Neural crest cell (in vitro differentiated cells): ENCODE results near the gene R3HDM4. TPM values are rescaled to one million over a fixed set of nuclear protein-coding genes. Genes with fewer than 3 reads are reported as not detected.

Experiments used
- DNase-seq: peaks from one replicate; pipeline ENCODE4 v3.0.0; 2021; ENCODE audit warnings: low read depth, mixed read lengths, low spot score
- H3K27ac Mint-ChIP-seq: one replicate; pipeline ENCODE4 v1.8.0; 2021; ENCODE audit warnings: mild to moderate bottlenecking, mixed read lengths; ENCODE audit not compliant: unreplicated experiment
- H3K27me3 Mint-ChIP-seq: 2 replicates; pipeline ENCODE4 v1.8.0; 2021; ENCODE audit warnings: low read depth, mild to moderate bottlenecking, mixed read lengths
- H3K36me3 Mint-ChIP-seq: 2 replicates; pipeline ENCODE4 v1.8.0; 2021; ENCODE audit warnings: low read depth, mild to moderate bottlenecking, mixed read lengths
- H3K4me1 Mint-ChIP-seq: 2 replicates; pipeline ENCODE4 v1.8.0; 2021; ENCODE audit warnings: mixed read lengths
- H3K4me3 Mint-ChIP-seq: one replicate; pipeline ENCODE4 v1.8.0; 2021; ENCODE audit warnings: mild to moderate bottlenecking, mixed read lengths
- H3K9me3 Mint-ChIP-seq: 2 replicates; pipeline ENCODE4 v1.8.0; 2021; ENCODE audit warnings: mixed read lengths
- total RNA-seq: library from RNA; stranded (reverse); gene quantifications from 2 replicates; pipeline ENCODE4 v1.2.1, GENCODE V29; 2021
- TF ChIP-seq, protein P1 (sequence below): fragments of 200-600 bp; sonication (generic); conservative IDR thresholded peaks from 2 replicates; pipeline ENCODE4 v1.5.0; 2021; ENCODE audit warnings: antibody characterized with exemption, mild to moderate bottlenecking

Gene R3HDM4
- total RNA-seq, 1 donor from 2014 or later, result 50.9 TPM

DNA sequence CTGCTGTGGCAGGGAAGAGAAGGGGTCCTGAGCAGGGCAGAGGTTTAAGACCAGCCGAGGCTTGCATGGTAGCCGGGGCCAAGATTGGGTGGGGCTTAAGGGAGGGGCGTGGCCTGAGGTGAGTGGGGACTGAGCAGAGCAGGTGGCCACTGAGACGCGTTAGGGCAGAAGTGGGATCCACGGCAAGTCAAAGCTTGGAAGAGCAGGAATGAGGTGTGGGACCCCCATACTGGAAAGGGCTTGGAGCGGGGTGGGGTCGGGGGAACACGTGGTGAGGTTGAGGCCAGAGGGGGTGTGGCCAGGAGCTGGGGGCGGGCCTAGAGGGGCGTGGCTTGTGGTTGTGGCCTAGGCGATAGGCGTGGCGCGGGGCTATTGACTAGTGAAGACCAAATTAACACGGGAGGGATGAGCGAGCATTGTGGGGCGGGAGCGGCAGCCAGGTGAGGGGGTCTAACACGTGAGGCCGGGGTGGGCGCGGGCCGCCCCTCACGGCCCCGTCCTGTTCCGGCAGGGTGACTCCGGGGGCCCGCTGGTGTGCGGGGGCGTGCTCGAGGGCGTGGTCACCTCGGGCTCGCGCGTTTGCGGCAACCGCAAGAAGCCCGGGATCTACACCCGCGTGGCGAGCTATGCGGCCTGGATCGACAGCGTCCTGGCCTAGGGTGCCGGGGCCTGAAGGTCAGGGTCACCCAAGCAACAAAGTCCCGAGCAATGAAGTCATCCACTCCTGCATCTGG, 50.3 kb downstream of the R3HDM4 start:
- Mint-ChIP-seq H3K36me3 (peaks cover 4% of the 10 kb centered on the region), H3K27me3 (peaks cover 64% of the 10 kb centered on the region), H3K4me1 (peaks cover 11% of the 10 kb centered on the region), H3K9me3 (no peaks in the 10 kb centered on the region), H3K4me3 (peak overlapping the region; percentile 57), H3K27ac (no peak overlapping the region)
- TF ChIP-seq, protein P1, sequence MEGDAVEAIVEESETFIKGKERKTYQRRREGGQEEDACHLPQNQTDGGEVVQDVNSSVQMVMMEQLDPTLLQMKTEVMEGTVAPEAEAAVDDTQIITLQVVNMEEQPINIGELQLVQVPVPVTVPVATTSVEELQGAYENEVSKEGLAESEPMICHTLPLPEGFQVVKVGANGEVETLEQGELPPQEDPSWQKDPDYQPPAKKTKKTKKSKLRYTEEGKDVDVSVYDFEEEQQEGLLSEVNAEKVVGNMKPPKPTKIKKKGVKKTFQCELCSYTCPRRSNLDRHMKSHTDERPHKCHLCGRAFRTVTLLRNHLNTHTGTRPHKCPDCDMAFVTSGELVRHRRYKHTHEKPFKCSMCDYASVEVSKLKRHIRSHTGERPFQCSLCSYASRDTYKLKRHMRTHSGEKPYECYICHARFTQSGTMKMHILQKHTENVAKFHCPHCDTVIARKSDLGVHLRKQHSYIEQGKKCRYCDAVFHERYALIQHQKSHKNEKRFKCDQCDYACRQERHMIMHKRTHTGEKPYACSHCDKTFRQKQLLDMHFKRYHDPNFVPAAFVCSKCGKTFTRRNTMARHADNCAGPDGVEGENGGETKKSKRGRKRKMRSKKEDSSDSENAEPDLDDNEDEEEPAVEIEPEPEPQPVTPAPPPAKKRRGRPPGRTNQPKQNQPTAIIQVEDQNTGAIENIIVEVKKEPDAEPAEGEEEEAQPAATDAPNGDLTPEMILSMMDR, result no peak
- DNase-seq, result peak; percentile 60

DNA sequence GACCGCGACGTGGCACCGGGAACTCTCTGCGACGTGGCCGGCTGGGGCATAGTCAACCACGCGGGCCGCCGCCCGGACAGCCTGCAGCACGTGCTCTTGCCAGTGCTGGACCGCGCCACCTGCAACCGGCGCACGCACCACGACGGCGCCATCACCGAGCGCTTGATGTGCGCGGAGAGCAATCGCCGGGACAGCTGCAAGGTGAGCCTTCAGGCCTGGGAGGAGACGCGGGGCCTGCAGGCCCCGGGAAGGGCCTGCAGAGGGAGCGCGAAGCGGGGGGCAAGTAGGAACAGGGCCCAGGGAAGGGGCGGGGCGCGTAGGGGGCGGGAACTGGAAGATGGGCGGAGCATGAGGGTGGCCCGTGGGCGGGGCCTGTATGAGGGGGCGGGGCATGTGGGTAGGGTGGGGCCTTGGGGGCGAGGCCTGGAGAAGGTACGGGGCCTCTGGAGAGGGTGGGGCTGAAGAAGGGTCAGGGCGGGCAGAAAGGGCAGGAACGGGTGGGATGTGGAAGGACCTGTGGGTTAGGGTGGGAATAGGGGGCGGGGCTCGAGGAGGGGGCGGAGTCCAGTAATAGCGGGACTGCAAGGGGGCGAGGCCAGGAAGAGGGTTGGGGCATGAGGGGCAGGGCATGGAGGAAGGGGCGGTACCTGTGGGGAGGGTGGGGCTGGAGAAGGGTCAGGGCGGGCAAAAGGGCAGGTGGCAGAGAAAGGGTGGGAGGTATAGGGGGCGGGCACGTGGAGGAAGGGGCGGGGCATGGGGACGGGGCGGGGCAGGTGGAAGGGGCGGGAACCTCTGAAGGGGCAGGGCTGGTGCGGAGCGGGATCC, 51.1 kb downstream of the R3HDM4 start:
- DNase-seq, result peak; percentile 44
- Mint-ChIP-seq H3K4me3 (no peak overlapping the region), H3K36me3 (no peaks in the 10 kb centered on the region), H3K4me1 (peaks cover 7% of the 10 kb centered on the region), H3K27ac (no peak overlapping the region), H3K27me3 (peaks cover 65% of the 10 kb centered on the region), H3K9me3 (no peaks in the 10 kb centered on the region)
- TF ChIP-seq, protein P1, result peak; percentile 21

DNA sequence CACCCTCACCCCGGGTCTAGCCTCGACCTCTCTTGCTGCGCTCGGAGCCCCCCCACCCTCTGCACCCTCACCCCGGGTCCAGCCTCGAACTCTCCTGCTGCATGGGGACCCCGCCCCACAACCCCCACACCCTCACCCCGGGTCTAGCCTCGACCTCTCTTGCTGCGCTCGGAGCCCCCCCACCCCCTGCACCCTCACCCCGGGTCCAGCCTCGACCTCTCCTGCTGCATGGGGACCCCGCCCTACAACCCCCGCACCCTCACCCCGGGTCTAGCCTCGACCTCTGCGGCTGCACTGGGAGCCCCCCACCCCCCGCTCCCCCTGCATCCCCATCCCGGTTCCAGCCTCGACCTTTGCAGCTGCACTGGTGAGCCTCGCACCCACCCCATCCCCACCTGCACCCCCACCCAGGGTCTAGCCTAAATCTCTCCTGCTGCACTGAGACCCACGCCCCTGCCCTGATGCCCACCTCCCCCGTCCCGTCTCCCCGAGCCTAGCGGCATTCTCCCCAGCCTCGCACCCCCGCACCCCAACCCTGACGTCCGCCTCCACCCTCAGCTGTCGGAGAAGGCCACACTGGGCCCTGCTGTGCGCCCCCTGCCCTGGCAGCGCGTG, 51.8 kb downstream of the R3HDM4 start:
- TF ChIP-seq, protein P1, result no peak
- H3K27me3 Mint-ChIP-seq, result peaks cover 67% of the 10 kb centered on the region
- no peak overlapping the region for H3K4me3 Mint-ChIP-seq
- H3K27ac Mint-ChIP-seq, result no peak overlapping the region
- peaks cover 7% of the 10 kb centered on the region for H3K4me1 Mint-ChIP-seq
- DNase-seq, result no peak
- no peaks in the 10 kb centered on the region for H3K9me3 Mint-ChIP-seq
- H3K36me3 Mint-ChIP-seq, result no peaks in the 10 kb centered on the region

DNA sequence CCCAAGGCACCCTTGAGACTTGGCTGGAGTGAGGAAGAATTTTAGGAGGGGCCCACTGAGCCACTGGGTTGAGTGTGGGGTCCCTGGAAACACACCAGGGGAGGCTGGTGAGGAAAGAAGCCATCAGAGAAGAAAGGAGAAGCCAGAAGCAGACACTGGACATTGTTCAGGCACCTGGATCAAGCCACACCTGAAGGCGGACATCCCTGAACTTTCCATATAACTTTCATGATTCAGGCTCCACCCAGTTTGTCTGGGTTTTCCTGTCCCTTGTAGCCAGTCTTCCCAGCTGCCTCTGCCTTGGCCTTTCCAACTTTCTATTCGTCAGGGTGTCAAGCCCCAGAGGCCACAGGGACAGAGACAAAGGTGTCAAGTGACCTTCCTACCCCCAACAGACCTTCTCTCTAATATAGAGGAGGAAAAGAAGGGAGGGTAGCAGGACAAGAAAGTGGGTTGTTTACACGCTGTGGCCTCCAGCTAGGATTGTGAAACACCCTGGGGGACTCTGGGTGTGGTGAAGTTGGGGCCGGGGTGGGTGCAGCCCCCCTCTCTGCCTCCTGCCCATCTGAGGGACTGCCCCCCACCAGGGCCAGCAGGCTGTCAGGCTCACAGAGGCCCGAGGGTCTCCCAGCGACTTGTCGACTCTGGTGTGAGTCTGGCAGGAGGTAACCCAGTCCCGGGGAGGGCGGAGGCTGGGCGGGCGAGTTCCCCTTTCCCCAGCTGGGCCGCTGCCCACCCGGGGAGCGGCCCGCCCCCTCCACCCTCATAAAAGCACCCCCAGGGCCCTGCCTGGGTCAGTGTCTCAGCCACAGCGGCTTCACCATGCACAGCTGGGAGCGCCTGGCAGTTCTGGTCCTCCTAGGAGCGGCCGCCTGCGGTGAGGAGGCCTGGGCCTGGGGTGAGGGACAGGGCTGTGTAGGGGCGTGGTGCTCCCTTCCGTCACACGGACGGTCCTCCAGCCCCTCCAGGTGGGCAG, 53.9 kb downstream of the R3HDM4 start, which contains the start of gene CFD:
Gene CFD (plus strand): TSS at position 797 of the 976 bp plus-strand sequence. CDS start 26 bp downstream, at position 823.
- DNase-seq, result no peak
- Mint-ChIP-seq H3K27me3 (peaks cover 60% of the 10 kb centered on the region), H3K9me3 (no peaks in the 10 kb centered on the region), H3K27ac (no peak within 1 kb of the TSS), H3K4me1 (peaks cover 7% of the 10 kb centered on the region), H3K4me3 (peak within 1 kb of the TSS; percentile 59), H3K36me3 (no peaks in the 10 kb centered on the region)
- TF ChIP-seq, protein P1, result no peak
